SIG-M5 treated with dmso at 0.1 percent for 504 hours (cell line): Measurements from ENCODE around the gene FBXL2.
A peak's percentile ranks its signal among the peaks of the same experiment; 100 is the strongest.
"Not testable (repeated sequence)": the region's sequence is repeated elsewhere in the genome, so short reads cannot be mapped to it uniquely, and the experiment has no call there.

Experiments
- DNase-seq: peaks from one replicate; lab custom pipeline; 2025; ENCODE audit not compliant: unreplicated experiment; lab: John Stamatoyannopoulos, UW

The FBXL2 gene

GRCh38 chr3:33315826-33316225 lies 38.6 kb downstream of the FBXL2 start:
- no peak for DNase-seq

GRCh38 chr3:33317963-33318709 lies 40.9 kb downstream of the FBXL2 start:
- no peak for DNase-seq

DNA sequence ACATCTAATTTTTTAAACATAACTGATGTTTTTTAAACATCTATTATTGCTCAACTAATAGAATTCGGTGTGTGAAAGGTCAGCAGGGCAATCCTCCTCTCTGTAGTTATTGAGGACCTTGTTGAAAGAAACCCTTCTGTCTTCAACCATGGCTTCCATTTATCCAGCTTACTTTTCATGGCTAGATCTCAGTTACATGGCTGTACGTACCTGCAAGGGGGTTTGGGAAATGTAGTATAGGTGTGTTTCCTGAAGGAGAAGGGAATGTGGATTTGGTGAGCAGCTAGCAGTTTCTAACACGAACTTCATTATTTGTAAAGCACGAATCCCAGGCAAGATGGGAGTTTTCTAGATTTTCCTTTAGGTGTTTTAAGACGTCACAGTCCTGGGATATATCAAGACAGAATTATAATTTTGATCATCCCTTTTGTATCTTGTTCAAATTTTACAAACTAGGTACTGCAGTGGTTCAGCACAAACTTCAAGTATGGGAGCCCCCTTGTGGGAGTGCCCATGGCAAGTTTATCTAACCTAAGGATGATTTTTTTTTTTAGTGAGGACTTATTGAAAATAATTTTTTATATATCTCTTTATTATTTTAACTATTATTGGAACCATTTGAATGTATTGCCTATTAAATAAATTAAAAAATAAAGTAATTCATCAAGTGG lies 41.6 kb downstream of the FBXL2 start:
- no peak for DNase-seq

DNA sequence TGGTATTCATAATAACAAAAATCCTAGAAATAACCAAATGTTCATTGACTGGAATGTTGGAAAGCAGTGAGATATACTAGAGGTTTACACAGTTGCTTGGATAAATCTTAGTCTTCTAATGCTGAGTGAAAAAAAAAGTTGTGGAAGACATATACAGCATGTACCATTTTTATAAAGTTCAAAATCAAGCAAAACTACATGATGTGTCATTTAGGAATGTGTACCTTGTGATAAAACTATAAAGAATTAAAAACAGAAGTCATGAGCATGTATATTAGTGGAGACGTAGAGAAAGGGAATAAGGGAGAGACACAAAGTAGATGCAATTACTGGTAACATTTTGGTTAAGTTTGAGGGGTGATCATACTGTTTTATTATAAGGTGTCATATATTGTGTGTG lies 45.2 kb downstream of the FBXL2 start:
- no peak for DNase-seq

DNA sequence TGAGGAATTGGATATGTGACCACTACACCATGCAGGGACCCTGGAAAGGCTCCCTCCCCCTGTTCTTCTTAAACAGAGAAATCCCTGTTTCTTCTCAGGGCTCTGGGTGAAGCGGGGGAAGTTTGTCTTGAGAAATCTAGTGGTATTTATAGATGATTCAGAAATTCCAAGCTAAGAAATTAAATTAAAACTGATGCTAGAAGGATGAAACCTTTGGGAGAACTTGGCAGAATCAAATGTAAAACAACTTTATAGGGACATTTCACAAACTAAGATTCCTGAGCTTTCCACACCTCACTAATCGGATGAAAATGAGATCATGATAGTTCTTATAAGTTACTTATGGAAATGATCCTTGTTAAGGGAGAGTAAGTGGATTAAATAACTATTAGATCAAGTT lies 54.2 kb downstream of the FBXL2 start:
- DNase-seq, result no peak

- no peak for DNase-seq
These were observed 57.1 kb downstream of the FBXL2 start for GRCh38 chr3:33334364-33334763.

- not testable (repeated sequence) for DNase-seq
These were observed 61.8 kb downstream of the FBXL2 start for GRCh38 chr3:33338936-33339465.

GRCh38 chr3:33339758-33340157 lies 62.5 kb downstream of the FBXL2 start:
- no peak for DNase-seq

DNA sequence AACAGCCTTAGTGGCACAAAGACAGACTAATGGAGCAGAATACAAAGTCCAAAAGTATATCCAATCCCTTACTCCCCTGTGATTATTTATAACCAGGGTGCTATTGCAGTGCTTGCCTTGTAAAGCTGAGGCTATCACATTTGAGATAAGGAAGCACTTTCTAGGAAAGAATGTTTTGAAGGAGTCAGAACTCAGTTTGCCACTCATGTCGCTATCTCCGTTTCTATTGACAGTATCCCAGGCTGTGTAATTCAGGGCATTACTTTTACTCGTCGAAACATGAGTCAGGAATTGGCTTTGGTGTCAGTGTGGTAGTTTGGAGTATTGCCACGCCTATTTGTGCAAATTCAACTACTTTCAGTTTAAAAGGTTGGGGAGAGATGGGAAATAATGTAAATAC lies 78.4 kb downstream of the FBXL2 start:
- DNase-seq, result no peak

- no peak for DNase-seq
These were observed 81.0 kb downstream of the FBXL2 start for GRCh38 chr3:33358172-33358781.

GRCh38 chr3:33360136-33360825 lies 83.0 kb downstream of the FBXL2 start:
- DNase-seq, result no peak

DNA sequence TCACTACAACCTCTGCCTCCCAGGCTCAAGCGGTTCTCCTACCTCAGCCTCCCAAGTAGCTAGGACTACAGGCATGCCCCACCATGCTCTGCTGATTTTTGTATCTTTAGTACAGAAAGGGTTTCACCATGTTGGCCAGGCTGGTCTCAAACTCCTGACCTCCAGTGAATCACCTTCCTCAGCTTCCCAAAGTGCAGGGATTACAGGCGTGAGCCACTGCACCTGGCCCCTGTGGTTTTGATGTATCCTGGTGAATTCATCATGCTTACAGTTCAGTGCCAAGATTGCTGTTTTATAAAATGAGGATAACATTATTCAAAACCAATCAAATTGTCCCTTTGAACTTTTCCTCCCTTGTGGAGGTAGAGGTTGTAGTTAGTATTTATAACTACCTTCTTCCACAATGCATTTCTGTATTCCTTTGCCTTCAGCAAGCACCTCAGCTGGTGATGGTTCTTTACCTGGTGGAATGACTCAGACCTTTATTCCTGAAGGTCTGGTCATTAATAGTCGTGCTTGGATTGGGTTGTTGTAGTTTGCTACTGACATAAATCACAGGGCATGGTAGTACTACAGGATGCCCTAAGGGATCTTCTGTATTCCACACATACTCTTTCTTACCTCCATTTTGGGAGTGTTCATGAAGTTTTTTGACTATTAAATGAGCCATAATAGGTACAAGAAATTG lies 86.0 kb downstream of the FBXL2 start:
- no peak for DNase-seq

DNA sequence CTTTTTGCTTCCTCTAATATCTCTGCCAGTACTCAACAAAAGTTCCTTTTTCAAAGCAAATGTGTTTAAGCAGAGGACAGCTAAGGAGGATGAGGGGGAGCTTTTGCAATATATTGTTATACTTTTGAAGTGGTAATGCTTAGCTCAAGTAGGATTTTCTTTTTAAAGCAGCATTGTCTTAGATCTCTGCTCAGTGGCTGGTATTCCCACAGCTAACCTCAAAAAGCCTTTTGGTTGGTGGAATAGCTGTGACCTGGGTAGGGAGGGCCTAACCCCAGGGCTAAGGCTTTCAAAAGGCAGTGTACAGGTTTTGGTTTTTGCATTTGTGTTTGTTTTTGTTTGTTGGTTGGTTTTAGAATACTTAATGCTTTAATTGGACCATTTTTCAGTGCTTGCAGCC lies 86.8 kb downstream of the FBXL2 start:
- no peak for DNase-seq

DNA sequence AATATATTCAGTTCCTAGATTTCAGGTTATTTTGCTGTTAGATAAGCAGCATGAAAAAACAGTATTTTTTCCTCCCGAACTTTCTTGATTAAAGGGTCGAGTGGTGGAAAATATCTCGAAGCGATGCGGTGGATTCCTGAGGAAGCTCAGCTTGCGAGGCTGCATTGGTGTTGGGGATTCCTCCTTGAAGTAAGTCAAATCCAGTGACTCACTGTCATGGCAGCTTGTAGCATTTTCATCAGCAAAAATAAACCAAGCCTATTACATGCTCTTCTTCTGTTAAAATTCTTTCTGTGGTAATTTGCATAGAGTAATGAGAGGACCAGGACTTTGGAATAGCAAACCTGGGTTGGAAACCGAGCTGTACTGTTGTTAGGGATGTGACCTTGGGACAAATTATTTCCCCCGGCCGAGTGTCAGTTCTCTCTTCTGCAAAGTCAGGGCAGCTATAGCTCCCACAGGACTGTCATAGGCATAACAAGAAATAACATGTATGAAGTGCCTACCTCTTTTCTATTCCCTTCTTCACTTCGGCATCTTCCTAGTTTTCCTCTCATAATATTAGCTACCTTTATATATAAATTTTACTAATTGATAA lies 87.4 kb downstream of the FBXL2 start:
- DNase-seq, result no peak

- peak; percentile 82 for DNase-seq
These were observed 95.2 kb downstream of the FBXL2 start for GRCh38 chr3:33372218-33373081.

DNA sequence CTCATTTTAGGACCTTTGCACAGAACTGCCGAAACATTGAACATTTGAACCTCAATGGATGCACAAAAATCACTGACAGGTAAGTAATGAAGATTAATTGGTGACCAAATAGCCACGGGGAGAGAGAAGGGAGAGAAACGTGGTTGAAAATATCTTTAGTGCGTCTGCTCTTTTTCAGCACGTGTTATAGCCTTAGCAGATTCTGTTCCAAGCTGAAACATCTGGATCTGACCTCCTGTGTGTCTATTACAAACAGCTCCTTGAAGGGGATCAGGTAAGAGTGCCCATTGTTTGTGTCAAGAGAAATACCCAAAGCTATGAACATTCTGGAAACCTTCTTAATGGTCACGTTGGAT lies 95.8 kb downstream of the FBXL2 start:
- no peak for DNase-seq

DNA sequence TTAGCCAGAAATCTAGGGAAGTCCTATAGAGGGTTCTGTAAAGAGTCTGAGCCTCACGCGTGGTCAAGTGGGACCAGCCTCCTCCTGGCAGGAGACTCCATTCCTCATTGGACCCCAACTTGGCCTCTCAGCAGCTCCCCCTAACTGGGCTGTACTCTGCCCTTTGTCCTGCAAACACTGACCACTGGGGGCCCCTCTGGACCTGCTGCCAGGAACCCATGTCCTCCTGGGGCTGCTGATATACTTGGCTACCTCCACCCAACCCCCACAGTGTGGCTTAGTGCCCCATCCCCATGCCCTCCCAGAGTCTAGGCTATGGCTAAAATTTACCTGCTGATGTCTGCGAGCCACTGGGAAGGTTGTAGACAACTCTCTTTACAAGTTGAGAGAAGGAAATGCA lies 100.2 kb downstream of the FBXL2 start:
- no peak for DNase-seq

DNA sequence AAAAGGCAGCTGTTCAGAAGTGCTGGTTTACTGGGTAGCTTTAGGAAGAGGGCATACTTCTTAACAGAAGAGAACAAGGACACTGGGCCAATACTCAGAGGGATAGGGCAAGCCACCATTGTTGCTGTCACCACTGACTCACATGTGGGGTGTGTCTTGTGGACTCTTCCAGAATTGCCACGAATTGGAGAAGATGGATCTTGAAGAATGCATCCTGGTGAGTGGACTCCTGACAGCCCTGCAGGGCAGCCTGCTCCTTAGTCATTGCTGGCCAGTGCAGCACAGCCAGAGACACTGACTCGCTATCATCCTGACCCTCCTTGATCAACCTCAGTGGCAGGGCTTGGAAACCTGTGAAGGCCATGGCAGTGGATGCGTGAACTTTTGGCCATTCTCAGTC lies 100.7 kb downstream of the FBXL2 start:
- no peak for DNase-seq

GRCh38 chr3:33380653-33381052 lies 103.4 kb downstream of the FBXL2 start:
- DNase-seq, result no peak

DNA sequence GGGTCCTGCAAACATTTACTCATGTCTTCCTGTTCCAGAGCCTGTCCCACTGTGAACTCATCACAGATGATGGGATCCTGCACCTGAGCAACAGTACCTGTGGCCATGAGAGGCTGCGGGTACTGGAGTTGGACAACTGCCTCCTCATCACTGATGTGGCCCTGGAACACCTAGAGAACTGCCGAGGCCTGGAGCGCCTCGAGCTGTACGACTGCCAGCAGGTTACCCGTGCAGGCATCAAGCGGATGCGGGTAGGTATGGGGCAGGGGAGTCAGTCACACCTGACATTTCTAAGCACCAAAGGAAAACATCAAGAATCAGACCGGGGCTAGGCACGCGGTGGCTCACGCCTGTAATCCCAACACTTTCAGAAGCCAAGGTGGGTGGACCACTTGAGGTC lies 106.7 kb downstream of the FBXL2 start:
- no peak for DNase-seq
